Skeletal muscle tissue (tissue), 4 donors: Measurements from ENCODE around the gene ARID1B. TPM values are rescaled to one million over a fixed set of nuclear protein-coding genes. Genes with fewer than 3 reads are reported as not detected.

Source experiments
- H3K27ac ChIP-seq: one replicate; pipeline ENCODE4 v1.7.0; 2013; ENCODE audit warnings: mild to moderate bottlenecking, low read depth, low read length, inconsistent platforms
- H3K27me3 ChIP-seq, 3 donors: one replicate each; pipeline ENCODE4 v1.7.0; 2013; ENCODE audit warnings: low read length in 3 of 3; ENCODE audit not compliant: control insufficient read depth in 3 of 3, insufficient read depth in 3 of 3
- H3K36me3 ChIP-seq, 3 donors: one replicate each; pipeline ENCODE4 v1.7.0; 2013; ENCODE audit warnings: low read length in 3 of 3; ENCODE audit not compliant: control insufficient read depth in 3 of 3, insufficient read depth in 3 of 3
- H3K4me1 ChIP-seq, 3 donors: one replicate each; pipeline ENCODE4 v1.7.0; 2013; ENCODE audit warnings: low read length in 3 of 3, mild to moderate bottlenecking in 3 of 3; ENCODE audit not compliant: control insufficient read depth in 3 of 3, insufficient read depth in 3 of 3
- H3K4me3 ChIP-seq, 3 donors: one replicate each; pipeline ENCODE4 v1.7.0; 2013; ENCODE audit warnings: low read length in 3 of 3
- H3K9ac ChIP-seq, 3 donors: one replicate each; pipeline ENCODE4 v1.7.0; 2013; ENCODE audit warnings: low read length in 3 of 3, mild to moderate bottlenecking in 3 of 3, moderate library complexity in 2 of 3, low read depth in 1 of 3
- H3K9me3 ChIP-seq, 3 donors: one replicate each; pipeline ENCODE4 v1.7.0; 2013; ENCODE audit warnings: low read length in 3 of 3; ENCODE audit not compliant: control insufficient read depth in 3 of 3
- total RNA-seq: library from RNA; depleted of rRNA; stranded (reverse); fragments of >200 nt; gene quantifications from one replicate; pipeline ENCODE4 v1.2.3, GENCODE V29; 2014
- donor health status: Osteomylitis.

ARID1B gene
- total RNA-seq, 1 donor from 2014 or later = 73.6 TPM

GRCh38 chr6:156994215-156995076, 217.3 kb downstream of the ARID1B start:
- Histone ChIP-seq H3K4me1 (peaks cover 19 to 31% (median 21%) of the 10 kb centered on the region in 3 donors), H3K9ac (no peak overlapping the region), H3K9me3 (no peaks in the 10 kb centered on the region), H3K4me3 (peak overlapping the region in 2 of 3 donors; percentile 30 to 49), H3K27ac (peak overlapping the region; percentile 45), H3K27me3 (no peaks in the 10 kb centered on the region), H3K36me3 (no peaks in the 10 kb centered on the region)

GRCh38 chr6:156995502-156995901, 218.3 kb downstream of the ARID1B start:
- no peaks in the 10 kb centered on the region for H3K9me3 ChIP-seq
- no peaks in the 10 kb centered on the region for H3K27me3 ChIP-seq
- no peak overlapping the region for H3K27ac ChIP-seq
- H3K4me1 ChIP-seq = peaks cover 21 to 33% (median 23%) of the 10 kb centered on the region in 3 donors
- no peak overlapping the region for H3K9ac ChIP-seq
- H3K4me3 ChIP-seq = no peak overlapping the region
- H3K36me3 ChIP-seq = no peaks in the 10 kb centered on the region

GRCh38 chr6:156996265-156996664, 219.1 kb downstream of the ARID1B start:
- Histone ChIP-seq H3K36me3 (no peaks in the 10 kb centered on the region), H3K4me3 (no peak overlapping the region), H3K4me1 (peaks cover 23 to 33% (median 24%) of the 10 kb centered on the region in 3 donors), H3K9me3 (no peaks in the 10 kb centered on the region), H3K27ac (no peak overlapping the region), H3K9ac (no peak overlapping the region), H3K27me3 (no peaks in the 10 kb centered on the region)

- Histone ChIP-seq H3K9ac (no peak overlapping the region), H3K36me3 (no peaks in the 10 kb centered on the region), H3K4me3 (no peak overlapping the region), H3K27ac (no peak overlapping the region), H3K27me3 (no peaks in the 10 kb centered on the region), H3K9me3 (no peaks in the 10 kb centered on the region), H3K4me1 (peaks cover 15 to 21% (median 17%) of the 10 kb centered on the region in 3 donors)
These were observed 221.7 kb downstream of the ARID1B start for GRCh38 chr6:156998794-156999330.

- Histone ChIP-seq H3K27ac (no peak overlapping the region), H3K4me1 (peaks cover 10 to 12% (median 11%) of the 10 kb centered on the region in 3 donors)
These were observed 222.6 kb downstream of the ARID1B start for GRCh38 chr6:156999762-157000161.

GRCh38 chr6:157001716-157002115, 224.5 kb downstream of the ARID1B start:
- H3K4me3 ChIP-seq = no peak overlapping the region
- no peaks in the 10 kb centered on the region for H3K9me3 ChIP-seq
- H3K27me3 ChIP-seq = no peaks in the 10 kb centered on the region
- H3K36me3 ChIP-seq = no peaks in the 10 kb centered on the region
- H3K27ac ChIP-seq = no peak overlapping the region
- H3K4me1 ChIP-seq = peaks cover 3 to 8% (median 7%) of the 10 kb centered on the region in 3 donors
- no peak overlapping the region for H3K9ac ChIP-seq

More at GRCh38 chr6:156999762-157000161, 222.6 kb downstream of the ARID1B start:
- H3K9ac ChIP-seq = no peak overlapping the region
- H3K36me3 ChIP-seq = no peaks in the 10 kb centered on the region
- H3K4me3 ChIP-seq = no peak overlapping the region
- H3K27me3 ChIP-seq = no peaks in the 10 kb centered on the region
- no peaks in the 10 kb centered on the region for H3K9me3 ChIP-seq

- Histone ChIP-seq H3K9ac (no peak overlapping the region), H3K27ac (no peak overlapping the region), H3K27me3 (no peaks in the 10 kb centered on the region), H3K4me1 (peaks cover 3 to 8% (median 7%) of the 10 kb centered on the region in 3 donors), H3K36me3 (no peaks in the 10 kb centered on the region), H3K9me3 (no peaks in the 10 kb centered on the region), H3K4me3 (no peak overlapping the region)
These were observed 225.6 kb downstream of the ARID1B start for GRCh38 chr6:157002774-157003173.

- Histone ChIP-seq H3K9me3 (no peaks in the 10 kb centered on the region), H3K4me1 (peaks cover 0 to 6% (median 3%) of the 10 kb centered on the region in 3 donors), H3K27ac (no peak overlapping the region), H3K36me3 (no peaks in the 10 kb centered on the region), H3K27me3 (no peaks in the 10 kb centered on the region), H3K9ac (no peak overlapping the region), H3K4me3 (no peak overlapping the region)
These were observed 228.8 kb downstream of the ARID1B start for GRCh38 chr6:157005940-157006339.

GRCh38 chr6:157008568-157008967, 231.4 kb downstream of the ARID1B start:
- Histone ChIP-seq H3K27me3 (no peaks in the 10 kb centered on the region), H3K4me3 (no peak overlapping the region), H3K27ac (no peak overlapping the region), H3K9me3 (no peaks in the 10 kb centered on the region), H3K36me3 (no peaks in the 10 kb centered on the region), H3K4me1 (peaks cover 0 to 6% (median 6%) of the 10 kb centered on the region in 3 donors), H3K9ac (no peak overlapping the region)

- Histone ChIP-seq H3K9ac (no peak overlapping the region), H3K9me3 (no peaks in the 10 kb centered on the region), H3K27ac (no peak overlapping the region), H3K36me3 (no peaks in the 10 kb centered on the region), H3K4me3 (no peak overlapping the region), H3K4me1 (peaks cover 2 to 12% (median 12%) of the 10 kb centered on the region in 3 donors), H3K27me3 (no peaks in the 10 kb centered on the region)
These were observed 235.2 kb downstream of the ARID1B start for GRCh38 chr6:157012355-157012754.
